Endothelial cell of umbilical vein (primary cell): ENCODE data around the gene OOSP2. TPM values are rescaled to one million over a fixed set of nuclear protein-coding genes. Genes with fewer than 3 reads are reported as not detected.

Experiments
- BruUV-seq: library from RNA; stranded (reverse); fragments of 400-500 nt; replicated peaks from 2 replicates; lab custom pipeline; 2021; lab: Mats Ljungman, UMichigan
- CTCF ChIA-PET: fragments of 300-600, 350-600 bp; sonication (Branson Sonifier 250); formaldehyde crosslinking; loops from one replicate; lab custom pipeline; 2021; ENCODE audit warnings: antibody characterized with exemption, inconsistent platforms; lab: Charles Lee
- POLR2A ChIA-PET: fragments of 300-600, 350-600 bp; sonication (Branson Sonifier 250); formaldehyde crosslinking; loops from one replicate; lab custom pipeline; 2021; ENCODE audit warnings: antibody characterized with exemption, inconsistent platforms; lab: Charles Lee
- DNase-seq: peaks from one replicate; pipeline ENCODE4 v3.0.0-alpha.2; 2011; ENCODE audit warnings: low read depth, low spot score
- FAIRE-seq: peaks from 2 replicates; lab custom pipeline; 2011; peaks lifted over from hg19 to GRCh38; lab: Jason Lieb, UNC
- H2AFZ ChIP-seq: 2 replicates; pipeline ENCODE4 v1.6.0; 2012; ENCODE audit warnings: low read depth, low read length, control low read depth, inconsistent platforms
- H3K27ac ChIP-seq: 2 replicates; pipeline ENCODE4 v1.5.1; 2011; ENCODE audit warnings: low read depth, mild to moderate bottlenecking, control low read depth, low read length, moderate library complexity; ENCODE audit not compliant: insufficient read depth
- H3K27me3 ChIP-seq, 2 experiments: 2 replicates each; pipeline versions ENCODE4 v1.6.0 to v1.6.1; 2011; ENCODE audit warnings: low read length in 2 of 2, mixed read lengths in 1 of 2; ENCODE audit not compliant: control insufficient read depth in 2 of 2, insufficient read depth in 2 of 2
- H3K36me3 ChIP-seq, 2 experiments: 2 replicates in 1 of 2; 3 replicates in 1 of 2; pipeline ENCODE4 v1.5.1; 2011; ENCODE audit warnings: low read length in 2 of 2, mild to moderate bottlenecking in 1 of 2, moderate library complexity in 1 of 2; ENCODE audit not compliant: control insufficient read depth in 2 of 2, insufficient read depth in 2 of 2; ENCODE audit errors: extremely low read depth in 1 of 2
- H3K4me1 ChIP-seq: 3 replicates; pipeline ENCODE4 v1.5.1; 2011; ENCODE audit warnings: mild to moderate bottlenecking, low read length; ENCODE audit not compliant: control insufficient read depth, insufficient read depth; ENCODE audit errors: extremely low read depth
- H3K4me2 ChIP-seq: 2 replicates; pipeline ENCODE4 v1.6.1; 2011; ENCODE audit warnings: low read length, control low read depth, mixed read lengths; ENCODE audit not compliant: insufficient read depth
- H3K4me3 ChIP-seq, 3 experiments: fragments of 200-600 bp in 1 of 3; sonication (generic), shearing (Covaris generic) in 1 of 3; replicated peaks in 1 of 3; 2 replicates each; pipeline ENCODE4 v1.5.1; 2011 to 2016; ENCODE audit warnings: control low read depth in 3 of 3, low read length in 3 of 3, mild to moderate bottlenecking in 2 of 3, inconsistent platforms in 1 of 3, low read depth in 1 of 3, moderate library complexity in 1 of 3; ENCODE audit not compliant: insufficient read depth in 1 of 3
- H3K79me2 ChIP-seq: 2 replicates; pipeline ENCODE4 v1.6.0; 2012; ENCODE audit warnings: low read length, inconsistent platforms; ENCODE audit not compliant: control insufficient read depth, insufficient read depth
- H3K9ac ChIP-seq: replicated peaks from 2 replicates; pipeline ENCODE3; 2011; ENCODE audit warnings: low read length, control low read depth; ENCODE audit not compliant: insufficient read depth; ENCODE audit errors: extremely low read depth
- H3K9me1 ChIP-seq: replicated peaks from 3 replicates; pipeline ENCODE4 v1.6.0; 2011; ENCODE audit warnings: mild to moderate bottlenecking, low read length; ENCODE audit not compliant: control insufficient read depth, insufficient read depth; ENCODE audit errors: extremely low read depth
- H3K9me3 ChIP-seq: replicated peaks from 2 replicates; pipeline ENCODE4 v1.5.1; 2012; ENCODE audit warnings: low read length, inconsistent platforms; ENCODE audit not compliant: control insufficient read depth, insufficient read depth
- H4K20me1 ChIP-seq: replicated peaks from 2 replicates; pipeline ENCODE3; 2011; ENCODE audit warnings: mild to moderate bottlenecking, low read length; ENCODE audit not compliant: control insufficient read depth, insufficient read depth; ENCODE audit errors: extremely low read depth
- CTCF ChIP-seq, 2 donors: IDR thresholded peaks; 1 replicate in 1 of 2; 2 replicates in 1 of 2; pipeline ENCODE4 v1.5.1; 2011; ENCODE audit warnings: low read length in 2 of 2, mild to moderate bottlenecking in 2 of 2, moderate library complexity in 2 of 2, control low read depth in 1 of 2, inconsistent platforms in 1 of 2, low read depth in 1 of 2; ENCODE audit not compliant: insufficient read depth in 1 of 2; ENCODE audit errors: extremely low read depth in 1 of 2
- EZH2 ChIP-seq: IDR thresholded peaks from 2 replicates; pipeline ENCODE4 v1.6.1; 2012; ENCODE audit warnings: borderline replicate concordance, low read depth, mild to moderate bottlenecking, moderate library complexity, low read length, inconsistent platforms; ENCODE audit not compliant: severe bottlenecking
- FOS ChIP-seq: IDR thresholded peaks from 2 replicates; pipeline ENCODE4 v1.6.1; 2011; ENCODE audit warnings: mild to moderate bottlenecking, low read length, moderate library complexity, borderline replicate concordance; ENCODE audit not compliant: insufficient read depth
- GATA2 ChIP-seq: IDR thresholded peaks from 2 replicates; pipeline ENCODE4 v1.7.0; 2011; ENCODE audit warnings: low read depth, mild to moderate bottlenecking, moderate library complexity, mixed read lengths, low read length; ENCODE audit not compliant: insufficient read length, insufficient read depth
- JUN ChIP-seq: IDR thresholded peaks from 2 replicates; pipeline ENCODE4 v1.6.1; 2011; ENCODE audit warnings: borderline replicate concordance, low read depth; ENCODE audit not compliant: insufficient read length, insufficient read depth
- MAX ChIP-seq: IDR thresholded peaks from 2 replicates; pipeline ENCODE4 v1.6.1; 2011; ENCODE audit not compliant: insufficient read depth, insufficient read length
- MYC ChIP-seq: IDR thresholded peaks from one replicate; pipeline ENCODE4 v1.6.1; 2011; ENCODE audit warnings: mild to moderate bottlenecking, low read depth, low read length
- POLR2A ChIP-seq: IDR thresholded peaks from 2 replicates; pipeline ENCODE4 v1.6.1; 2012; ENCODE audit warnings: low read depth, mild to moderate bottlenecking, control low read depth, low read length
- POLR2AphosphoS5 ChIP-seq: IDR thresholded peaks from 2 replicates; pipeline ENCODE4 v1.6.1; 2012; ENCODE audit warnings: low read depth, mild to moderate bottlenecking, control low read depth, low read length, moderate library complexity; ENCODE audit not compliant: insufficient read depth
- dilution Hi-C: fragments of 300-500 bp; cut with MboI; formaldehyde crosslinking; loops from one replicate; pipeline ENCODE4 v1.15.0; 2019; ENCODE audit warnings: low sequenced_read_pairs; ENCODE audit not compliant: extremely low pct_ligation_motif_present
- intact Hi-C: fragments of 100-400 bp; cut with micrococcal nuclease; formaldehyde crosslinking; loops from one replicate; pipeline ENCODE4 v1.10.0; 2022
- polyA plus RNA-seq, 4 experiments: library from polyadenylated mRNA; depleted of rRNA in 3 of 4; stranded (reverse) in 3 of 4; unstranded in 1 of 4; fragments of >200 nt; gene quantifications; 2 replicates each; pipeline versions ENCODE4 v1.2.1 to v1.2.3, GENCODE V29; 2011 to 2012; ENCODE audit warnings: missing spikeins in 1 of 4
- total RNA-seq: library from RNA; stranded (reverse); gene quantifications from 2 replicates; pipeline ENCODE4 v1.2.3, GENCODE V29; 2021

The OOSP2 gene
- total and polyA plus RNA-seq, 2 donors (not counting 3 experiments of a cell fraction or from before 2014, with no cell fraction given) = not detected

GRCh38 chr11:60065801-60066200, 25.6 kb downstream of the OOSP2 start:
- ChIA-PET POLR2A (no interaction called here), CTCF (interaction anchor here (0.8 to 0.9 kb wide), 2 partner anchors 9 kb away, joined by 3 read pairs; no protein-coding TSS in a partner anchor)
- Histone ChIP-seq H3K27me3 (peaks cover 2% of the 10 kb centered on the region in 2 experiments), H3K36me3 (no peaks in the 10 kb centered on the region), H2AFZ (no peak overlapping the region), H4K20me1 (no peaks in the 10 kb centered on the region), H3K4me3 (no peak overlapping the region), H3K9ac (no peak overlapping the region), H3K9me3 (no peaks in the 10 kb centered on the region), H3K4me2 (no peak overlapping the region), H3K79me2 (no peaks in the 10 kb centered on the region), H3K9me1 (no peaks in the 10 kb centered on the region), H3K4me1 (no peaks in the 10 kb centered on the region), H3K27ac (no peak overlapping the region)
- DNase-seq (no peak), FAIRE-seq (no peak)
- dilution Hi-C loops (no loop called here), intact Hi-C loops (no loop called here)
- BruUV-seq = no TSS peak
- TF ChIP-seq FOS (no peak), POLR2AphosphoS5 (no peak), POLR2A (no peak), CTCF (IDR thresholded peaks at IDR 0.05; ENCODE audit: extremely low read depth in 1 of 2, insufficient read depth in 1 of 2, low read depth in 1 of 2, low read length in 2 of 2) (no peak), JUN (no peak), GATA2 (no peak), MAX (no peak), EZH2 (no peak), MYC (no peak)
